GM21786 (cell line): ENCODE results near the gene RBMS1.

Source experiments
- ATAC-seq: cut with Tn5 transposase; IDR thresholded peaks from one replicate; pipeline ENCODE4 v1.9.1; 2021; ENCODE audit not compliant: unreplicated experiment

The RBMS1 gene

DNA sequence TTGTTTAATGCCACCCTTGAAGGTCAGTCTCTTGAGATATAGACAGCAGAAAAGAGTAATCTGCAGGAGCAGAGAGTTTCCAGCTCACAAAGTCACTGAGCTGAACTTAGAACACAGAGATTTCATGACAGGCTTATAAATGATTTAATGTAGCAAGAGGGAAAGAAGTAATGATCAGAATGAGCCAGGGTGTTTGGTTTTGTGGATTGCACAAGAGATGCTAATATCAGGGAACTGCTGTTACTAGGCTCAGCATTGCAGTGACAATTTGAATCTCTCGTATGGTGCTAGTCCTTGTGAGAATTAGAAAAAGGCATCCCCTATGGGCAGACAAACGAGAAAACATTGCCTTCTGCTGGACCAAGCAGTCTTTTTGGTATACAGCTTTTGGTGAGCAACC lies 231.9 kb downstream of the RBMS1 start:
- no peak for ATAC-seq

DNA sequence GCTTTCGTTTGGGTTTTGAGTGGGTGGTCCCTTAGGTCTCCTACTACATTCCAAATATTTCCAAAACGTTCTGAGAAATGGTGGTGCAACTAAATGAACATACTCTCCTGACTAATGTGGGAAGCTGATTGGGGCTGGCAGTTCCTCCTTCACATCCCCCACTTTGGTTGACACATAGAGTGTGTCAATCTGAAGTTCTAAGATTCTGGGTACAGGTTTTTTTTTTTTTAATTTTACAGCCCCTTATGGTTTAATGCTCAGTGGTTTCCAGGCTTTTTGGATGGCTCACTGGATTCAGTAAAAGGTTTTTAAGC lies 235.2 kb downstream of the RBMS1 start:
- ATAC-seq: no peak

DNA sequence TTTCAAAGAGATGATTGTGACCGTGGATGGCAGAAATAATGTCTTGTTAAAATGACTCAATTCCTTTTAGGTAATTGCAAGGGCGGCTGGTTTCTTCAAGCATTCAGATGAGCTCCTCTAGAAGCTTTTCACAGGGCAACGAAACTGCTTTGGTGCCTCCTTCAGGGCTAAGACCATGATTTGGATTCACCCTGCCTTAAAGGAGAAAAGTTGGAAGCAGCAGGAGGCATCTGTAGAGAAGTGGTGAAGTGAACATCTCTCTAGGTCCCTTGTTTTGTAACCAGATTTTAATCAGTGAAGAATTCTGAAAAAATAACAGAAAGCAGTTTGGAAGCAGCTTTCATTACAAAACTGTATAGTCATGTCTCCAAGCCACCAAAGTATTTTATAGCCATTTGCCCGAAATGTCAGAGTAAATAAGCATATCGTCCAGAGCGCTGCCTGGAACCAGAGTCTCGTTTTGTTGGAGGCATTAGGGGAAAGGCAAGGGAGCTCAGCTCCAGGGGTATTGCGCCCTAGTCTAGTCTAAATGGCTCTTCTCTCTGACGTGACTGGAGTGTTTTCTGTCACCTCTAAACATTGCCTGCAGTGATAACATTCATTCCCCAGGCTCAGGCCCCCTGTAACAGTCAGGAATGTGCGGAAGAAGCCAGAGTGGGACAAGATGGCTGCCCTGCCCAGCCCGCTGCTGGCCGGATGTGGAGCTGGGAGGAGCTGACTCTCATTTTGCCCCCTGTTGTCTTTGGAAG lies 235.7 kb downstream of the RBMS1 start:
- no peak for ATAC-seq

DNA sequence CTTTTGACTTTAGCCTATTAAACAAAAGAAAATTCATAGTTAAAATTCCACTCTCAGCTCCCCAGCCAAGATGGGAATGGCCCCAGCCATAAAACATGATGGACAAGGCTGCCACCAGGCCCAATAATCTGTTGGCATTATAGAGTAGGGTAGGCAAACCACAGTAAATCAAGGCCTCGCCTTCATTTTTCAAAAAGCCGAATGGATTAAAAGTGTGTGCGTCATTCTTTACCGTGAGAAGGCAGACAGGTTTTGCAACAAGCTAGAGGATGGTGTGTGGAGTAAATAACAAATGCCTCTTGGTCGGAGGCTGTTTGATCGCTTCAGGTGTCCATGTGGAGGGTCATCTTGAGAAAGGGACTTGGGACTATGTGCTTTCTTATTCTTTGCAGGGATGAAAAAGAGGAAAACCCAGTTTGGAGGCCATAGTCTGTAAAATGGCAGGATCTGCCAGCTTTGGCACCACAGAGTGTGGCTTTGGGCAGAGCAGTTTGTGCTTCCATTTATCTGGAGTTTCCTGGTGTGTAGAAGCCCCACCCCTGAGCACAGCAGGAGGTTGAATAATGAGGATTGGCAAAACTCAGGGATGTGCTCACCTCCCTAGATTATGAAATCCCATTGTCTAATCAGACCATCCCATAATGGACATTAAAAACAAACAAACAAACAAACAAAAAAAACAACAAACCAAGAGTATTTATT lies 236.4 kb downstream of the RBMS1 start:
- ATAC-seq: no peak

DNA sequence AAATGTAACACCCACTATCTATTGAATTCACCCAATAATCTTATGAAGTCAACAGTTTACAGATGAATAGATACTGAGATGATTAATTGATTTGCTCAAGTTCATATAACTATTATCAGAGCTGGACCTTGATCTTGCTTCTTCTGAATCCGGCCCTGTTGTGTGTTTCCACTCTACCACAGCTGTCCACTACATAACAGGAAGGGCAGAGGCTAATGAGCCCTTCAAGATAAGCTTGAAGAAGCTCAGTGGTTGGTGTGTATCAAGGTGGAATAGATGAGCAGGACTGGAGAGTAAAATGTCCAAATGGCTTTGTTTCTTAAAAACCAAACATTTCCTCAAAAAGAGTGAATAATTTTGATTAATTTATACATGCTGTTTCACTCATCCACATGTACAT lies 237.1 kb downstream of the RBMS1 start:
- ATAC-seq: no peak

DNA sequence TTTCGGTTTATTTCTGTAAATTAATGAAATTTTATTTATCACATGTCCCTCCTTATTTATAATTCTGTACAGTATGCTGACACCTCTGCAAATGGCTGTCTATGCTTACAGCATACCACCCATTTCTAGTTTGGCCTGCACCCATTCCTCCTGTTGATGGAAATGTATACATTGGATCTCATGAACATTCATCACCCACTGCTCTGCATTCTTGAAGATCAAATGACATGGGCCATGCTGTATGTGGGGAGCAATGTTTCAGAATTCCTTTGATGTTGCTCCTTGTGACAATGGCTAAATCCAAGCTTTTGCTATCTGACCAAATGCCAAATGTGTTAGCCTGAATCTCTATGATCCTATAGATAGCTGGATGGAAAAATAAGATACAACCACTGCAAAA lies 238.2 kb downstream of the RBMS1 start:
- ATAC-seq: no peak

DNA sequence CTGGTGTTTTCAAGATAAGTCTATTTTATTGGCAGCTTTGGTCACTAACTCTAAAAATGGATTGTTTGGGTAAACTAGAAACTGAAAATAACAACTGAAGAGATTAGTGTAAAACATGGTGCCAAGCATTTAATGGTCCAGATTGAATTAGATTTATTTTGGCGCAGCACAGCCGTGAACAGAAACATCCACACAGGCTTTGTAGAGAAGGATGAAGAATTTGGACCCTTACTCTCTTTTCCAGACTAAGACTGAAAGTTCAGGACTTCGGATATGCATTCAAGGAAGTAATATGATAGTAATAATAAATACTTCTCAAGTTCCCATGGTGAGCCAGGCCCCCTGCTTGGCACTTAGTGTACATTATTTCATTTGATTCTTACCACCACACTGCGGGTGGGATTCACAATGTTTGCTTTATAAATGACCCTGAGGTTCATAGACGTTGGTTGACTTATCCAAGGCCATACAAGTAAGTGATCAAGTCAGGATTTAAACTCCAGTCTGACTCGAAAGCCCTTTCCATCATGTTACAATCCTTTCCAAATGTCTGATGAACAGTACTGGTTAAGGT lies 239.3 kb downstream of the RBMS1 start:
- no peak for ATAC-seq

DNA sequence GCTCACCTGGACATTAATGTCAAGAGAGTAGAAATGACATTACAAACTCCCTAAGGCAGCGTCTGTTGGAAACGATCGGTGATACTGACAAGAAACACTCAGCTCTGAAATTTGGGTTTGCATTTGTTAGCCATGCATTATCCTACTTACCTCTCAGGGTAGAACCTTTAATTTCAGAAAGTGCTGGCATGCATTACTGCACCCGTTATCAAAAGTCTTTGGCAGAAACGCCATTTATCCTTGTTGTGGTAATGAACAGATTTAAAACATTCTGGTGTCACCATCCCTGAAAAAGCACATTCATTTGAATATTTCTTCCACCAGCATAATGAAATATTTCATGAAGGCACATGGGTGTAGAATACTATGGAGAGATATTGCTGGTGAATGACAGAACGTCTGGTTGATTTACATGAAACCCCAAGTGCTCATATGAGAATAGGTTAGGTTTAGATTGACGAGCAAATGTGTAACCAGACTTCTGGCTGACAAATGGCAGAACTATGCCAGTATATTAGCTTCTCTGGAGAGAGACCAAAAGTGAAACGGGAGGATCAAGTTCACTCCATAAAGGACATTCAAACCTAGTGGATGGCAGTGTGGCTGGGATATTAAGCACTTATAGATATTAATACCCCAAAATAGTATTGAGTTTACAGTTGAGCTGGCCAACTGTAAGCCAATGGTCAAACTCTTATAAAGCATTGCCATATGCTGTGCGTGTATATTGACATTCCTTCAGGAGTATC lies 240.0 kb downstream of the RBMS1 start:
- no peak for ATAC-seq

DNA sequence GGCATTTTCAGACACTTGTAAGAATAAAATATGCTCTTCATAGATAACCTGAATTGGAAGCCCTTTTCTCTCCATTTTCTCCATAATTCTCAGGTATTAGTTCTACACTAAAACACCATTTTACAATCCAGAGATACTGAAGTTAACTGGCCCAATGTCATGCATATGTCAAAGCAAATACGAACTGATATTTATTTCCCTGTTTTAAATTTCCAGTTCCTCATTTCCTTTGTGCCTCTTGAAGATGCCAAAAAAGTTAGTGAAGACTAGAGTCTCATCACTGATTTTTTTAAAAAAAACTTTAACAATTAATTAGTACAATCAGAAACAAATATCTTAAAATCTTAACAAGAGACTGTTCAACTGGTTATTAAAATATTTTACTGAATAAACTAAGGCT lies 240.7 kb downstream of the RBMS1 start:
- ATAC-seq: no peak

DNA sequence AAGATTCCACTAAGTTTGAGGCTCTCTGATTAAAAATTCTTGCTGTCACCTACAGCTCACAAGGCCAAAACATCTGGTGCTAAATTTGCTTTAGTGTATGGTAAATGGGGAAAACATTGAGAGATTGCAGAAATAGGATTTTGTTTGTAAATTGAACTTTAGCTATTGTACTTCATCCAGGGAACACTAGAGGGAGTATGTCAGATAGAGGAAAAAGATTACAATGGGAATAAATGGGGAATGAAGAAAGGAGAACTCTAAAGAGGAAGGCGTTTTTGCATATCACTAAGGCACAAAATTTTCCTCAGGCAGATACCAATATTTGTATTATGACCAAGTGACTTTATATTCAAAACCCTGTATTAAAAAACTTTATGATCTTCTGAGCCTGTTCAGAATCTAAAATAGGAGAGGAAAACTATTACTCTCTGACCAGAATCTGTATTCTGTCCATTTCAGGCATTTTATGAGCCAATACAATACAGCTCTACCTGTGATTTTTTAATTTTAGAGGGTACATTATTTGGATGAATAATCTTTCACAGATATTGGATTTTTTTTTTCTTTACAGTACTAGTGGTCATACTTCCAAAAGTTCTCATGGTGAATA lies 241.2 kb downstream of the RBMS1 start:
- ATAC-seq: no peak

DNA sequence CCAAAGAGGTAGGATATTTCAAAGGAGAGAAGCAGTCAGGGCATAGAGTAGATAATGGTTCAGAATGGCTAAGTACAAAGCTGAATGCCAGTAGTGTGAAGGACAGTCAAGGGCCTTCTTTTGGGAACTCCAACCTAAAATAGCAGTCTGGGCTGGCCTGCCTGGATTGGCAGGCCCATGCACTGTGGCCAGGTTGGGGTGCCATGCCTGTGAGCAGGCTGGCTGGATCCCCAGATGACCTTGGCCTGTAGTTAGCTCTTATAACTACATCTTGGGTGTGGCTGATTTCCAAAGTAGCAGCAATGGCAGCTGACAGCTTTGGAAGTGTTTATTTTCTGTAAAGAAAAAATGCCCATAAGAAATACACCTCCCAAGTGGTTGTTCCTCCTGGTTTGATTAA lies 242.0 kb downstream of the RBMS1 start:
- ATAC-seq: no peak

DNA sequence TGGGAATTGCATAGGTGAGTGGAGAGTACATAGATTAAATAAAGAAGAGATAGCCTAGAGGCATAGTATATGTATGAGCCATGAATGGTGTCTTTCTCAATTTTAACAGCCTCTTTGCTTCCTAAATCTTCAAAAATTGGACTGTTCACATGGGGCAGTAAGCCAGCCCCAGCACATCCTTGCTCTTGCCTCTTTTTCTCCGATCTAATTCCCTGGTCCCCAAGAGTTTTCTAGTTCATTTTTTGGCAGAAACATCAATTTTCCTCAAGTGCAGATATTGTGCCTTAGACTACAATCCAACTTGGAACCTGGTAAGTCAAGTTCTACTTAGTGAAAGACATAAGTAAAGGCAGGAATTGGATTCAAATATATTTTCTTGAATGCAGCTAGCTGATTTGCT lies 243.7 kb downstream of the RBMS1 start:
- ATAC-seq: no peak

DNA sequence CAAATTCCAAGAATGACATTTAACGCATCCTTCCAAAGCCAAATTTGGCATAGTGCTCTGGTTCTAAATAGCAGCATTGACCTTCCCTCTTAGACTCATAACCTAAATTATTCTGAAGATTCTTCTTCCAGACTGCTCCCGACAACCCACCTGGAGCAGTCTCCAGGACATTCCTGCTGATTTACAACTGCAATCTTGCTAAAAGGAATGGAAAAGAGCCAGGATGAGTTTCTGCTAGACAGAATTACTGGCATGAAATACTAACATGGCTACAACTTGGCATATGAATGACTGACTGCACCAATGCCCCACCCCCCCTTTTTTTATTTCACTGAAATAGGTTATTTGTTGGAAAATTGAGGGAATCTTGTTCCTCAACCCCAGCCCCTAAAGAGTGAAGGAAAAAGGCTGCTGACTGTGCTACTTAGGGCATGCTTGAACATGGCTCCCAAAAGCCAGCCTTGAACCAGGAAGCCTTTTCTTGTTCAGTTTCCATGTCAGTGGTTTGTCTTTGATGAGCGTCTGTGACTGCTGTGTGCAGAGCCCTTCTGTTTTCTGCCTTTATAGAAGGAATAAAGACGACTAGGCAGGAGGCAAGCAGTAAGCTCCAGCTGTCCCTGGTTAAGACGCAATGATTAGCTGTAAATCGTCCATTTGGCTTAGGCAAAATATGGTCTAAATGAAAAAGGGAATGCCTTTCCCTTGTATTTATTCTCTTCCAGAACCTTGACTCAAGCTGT lies 246.1 kb downstream of the RBMS1 start:
- ATAC-seq: no peak

DNA sequence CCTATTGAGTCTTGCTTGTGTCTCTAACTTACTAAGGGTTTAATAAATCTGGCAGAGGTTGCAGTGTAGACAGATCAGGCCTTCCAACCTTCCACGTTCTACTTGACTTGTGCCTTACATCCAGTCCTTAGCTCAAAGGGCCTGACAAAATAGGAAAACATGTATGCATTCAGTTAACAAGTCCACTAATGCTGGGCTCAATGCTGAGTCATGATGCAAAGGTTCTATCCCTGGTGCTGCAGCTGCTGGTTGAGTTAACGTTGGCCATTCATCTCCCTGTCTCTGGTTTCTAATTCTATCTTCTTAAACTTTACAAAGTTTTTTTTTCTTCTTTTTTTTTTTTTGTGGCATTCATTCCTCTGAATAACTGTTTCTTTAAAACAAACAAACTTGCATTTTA lies 247.3 kb downstream of the RBMS1 start:
- ATAC-seq: no peak

DNA sequence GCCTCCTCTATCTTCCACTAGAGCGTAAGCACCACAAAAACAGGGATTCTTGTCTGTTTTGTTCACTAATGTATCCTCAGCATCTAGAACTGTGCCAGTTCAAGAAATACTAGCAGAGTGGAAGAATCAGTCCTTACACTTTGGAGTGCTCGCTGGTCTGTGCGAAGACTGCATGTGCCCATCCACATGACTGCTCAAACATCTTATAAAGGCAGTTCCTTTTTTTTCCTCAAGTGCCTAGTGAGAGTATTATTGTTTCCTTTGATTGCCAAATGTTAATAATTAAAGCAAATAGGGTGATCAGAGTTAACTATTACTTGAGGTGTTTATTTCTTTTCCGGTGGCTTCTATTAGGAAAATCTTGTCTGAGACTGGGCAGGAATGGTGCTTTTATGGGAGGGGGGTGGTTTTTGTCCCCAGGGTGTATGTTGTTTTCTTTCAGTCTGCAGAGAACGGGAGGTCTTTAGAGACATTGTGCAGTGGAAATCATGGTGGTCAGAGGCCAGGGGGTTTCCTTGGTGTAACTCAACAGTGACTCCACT lies 247.9 kb downstream of the RBMS1 start:
- ATAC-seq: no peak

DNA sequence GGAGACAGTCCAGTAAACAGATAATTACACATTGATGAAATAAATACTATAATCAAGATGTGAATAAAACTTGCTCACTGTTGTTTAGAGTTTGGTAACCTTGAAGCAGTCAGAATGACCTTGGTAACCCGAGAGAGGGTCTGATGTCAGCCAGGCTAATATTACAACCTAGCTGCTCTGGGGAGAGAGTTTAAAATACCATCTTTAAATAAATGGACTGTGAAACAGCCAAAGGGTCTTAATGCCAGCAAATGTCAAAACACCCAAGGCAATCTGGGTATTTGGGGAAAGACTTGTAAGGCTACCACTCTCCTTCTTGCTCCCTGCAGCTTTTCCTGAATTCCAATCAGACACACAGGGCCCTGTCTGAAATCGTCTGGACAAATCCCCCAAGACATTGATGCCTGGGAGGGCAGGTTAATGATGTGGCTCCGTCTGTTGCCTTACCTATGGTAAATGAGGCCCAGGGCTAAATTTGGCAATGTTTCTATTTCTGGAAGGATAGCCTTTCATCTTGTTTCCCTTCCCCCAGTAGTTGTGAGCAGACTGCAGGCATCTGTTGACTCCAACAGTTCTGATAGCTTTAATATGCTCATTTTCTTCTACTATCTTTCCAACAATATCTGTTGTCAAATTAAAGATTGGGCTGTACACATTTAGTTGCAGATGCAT lies 250.6 kb downstream of the RBMS1 start:
- no peak for ATAC-seq

DNA sequence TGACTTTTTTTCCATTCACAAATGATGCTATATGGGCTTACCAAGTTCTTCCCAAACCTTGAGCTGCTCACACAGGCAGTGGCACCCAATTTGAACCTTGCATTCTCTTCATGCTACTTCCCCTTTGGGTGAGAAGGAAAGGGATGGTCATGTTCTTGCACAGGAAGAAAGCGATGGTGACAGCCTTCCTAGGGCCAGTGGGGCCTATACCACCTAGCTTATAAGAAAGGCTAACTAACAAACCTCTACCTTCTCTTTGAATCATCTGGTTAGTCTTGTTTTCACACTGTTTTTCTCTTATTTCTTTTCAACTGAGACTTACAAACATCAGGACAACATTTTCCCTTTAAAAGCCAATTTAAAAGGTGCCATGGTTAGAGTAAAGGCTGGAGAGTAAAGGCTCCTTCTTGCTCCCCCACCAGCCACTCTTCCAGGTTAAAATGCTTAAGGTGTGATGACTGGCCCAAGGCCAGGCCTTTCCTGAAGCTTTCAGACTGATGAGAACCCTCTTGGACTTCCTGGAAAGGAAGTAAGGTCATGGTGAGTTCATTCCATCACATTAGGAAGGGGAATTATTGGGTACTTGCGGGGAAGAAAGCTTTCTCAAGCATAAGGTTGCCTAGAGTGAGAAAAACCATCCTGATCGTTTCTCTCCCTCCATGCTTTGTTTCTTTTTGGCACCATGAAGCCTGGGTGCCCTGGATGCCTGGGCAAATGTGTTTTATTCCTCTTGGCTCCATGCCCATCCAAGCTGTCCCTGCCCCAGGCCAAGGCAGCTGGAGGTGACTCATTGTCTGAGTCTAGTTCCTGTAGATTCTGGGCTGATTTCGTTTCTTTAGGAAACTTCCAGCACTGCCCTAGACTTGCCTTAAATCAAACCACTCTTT lies 252.1 kb downstream of the RBMS1 start:
- ATAC-seq: no peak

DNA sequence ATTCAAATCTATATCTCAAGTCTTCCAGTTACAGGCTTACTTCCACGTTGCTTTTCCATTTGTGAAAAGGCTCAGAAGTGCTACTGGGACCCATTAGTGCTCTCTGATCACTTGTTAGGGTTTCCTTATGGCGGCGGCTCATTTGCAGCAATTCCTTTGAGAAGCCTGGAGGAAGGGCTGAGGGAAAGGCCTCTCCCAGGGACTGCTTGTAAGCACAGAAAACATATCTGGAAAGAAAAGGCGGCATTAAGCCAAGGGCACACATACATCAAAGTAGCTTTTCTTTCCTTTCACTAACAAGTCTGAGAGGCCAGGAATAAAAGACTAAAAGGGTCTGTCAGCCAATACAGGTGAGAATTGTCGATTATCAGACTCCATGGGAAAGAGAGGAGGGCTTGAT lies 254.2 kb downstream of the RBMS1 start:
- ATAC-seq: no peak

DNA sequence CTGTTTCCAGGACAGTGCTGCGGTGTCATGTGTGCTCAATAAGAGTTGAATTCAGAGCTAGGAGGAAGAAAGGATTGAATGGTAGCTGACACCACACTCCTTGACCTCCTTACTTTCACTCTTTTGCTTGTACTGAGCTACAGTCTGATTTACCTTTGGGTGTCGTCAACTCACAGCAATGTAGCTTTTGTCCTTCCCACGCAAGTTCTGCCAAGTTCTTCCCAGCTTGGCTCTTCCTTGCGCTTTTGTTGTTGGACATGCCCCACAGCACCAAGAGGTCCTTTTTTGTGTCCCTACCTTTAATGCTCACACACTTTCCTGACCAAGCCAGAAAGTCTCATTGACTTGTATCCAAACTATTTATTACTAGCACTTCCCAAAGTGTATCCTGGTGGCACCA lies 255.2 kb downstream of the RBMS1 start:
- no peak for ATAC-seq
